Left renal cortex interstitium (tissue), 4 donors: Measurements from ENCODE around the gene FARS2. TPM values are rescaled to one million over a fixed set of nuclear protein-coding genes. Genes with fewer than 3 reads are reported as not detected.

Experiments
- DNase-seq, 4 donors: peaks; one replicate each; pipeline ENCODE4 v3.0.0-alpha.2; 2013; ENCODE audit warnings: low read depth in 4 of 4, low spot score in 2 of 4, missing footprints in 1 of 4
- polyA plus RNA-seq, 4 donors: library from polyadenylated mRNA; unstranded; fragments of 120-200 nt; gene quantifications; one replicate each; pipeline ENCODE4 v1.2.1, GENCODE V29; 2013; ENCODE audit not compliant: insufficient read length in 4 of 4

The FARS2 gene
- polyA plus RNA-seq, 4 donors: 20.4 to 23.0 (median 21.8) TPM

GRCh38 chr6:5365436-5366195 lies 104.3 kb downstream of the FARS2 start:
- no peak for DNase-seq

- DNase-seq: no peak
These were observed 105.6 kb downstream of the FARS2 start for GRCh38 chr6:5366941-5367340.

- no peak for DNase-seq
These were observed 106.2 kb downstream of the FARS2 start for GRCh38 chr6:5367510-5367909.

GRCh38 chr6:5373430-5373829 lies 112.1 kb downstream of the FARS2 start:
- no peak for DNase-seq

- no peak for DNase-seq
These were observed 117.0 kb downstream of the FARS2 start for GRCh38 chr6:5378331-5378730.

GRCh38 chr6:5379647-5380242 lies 118.4 kb downstream of the FARS2 start:
- DNase-seq: no peak

GRCh38 chr6:5383856-5384255 lies 122.5 kb downstream of the FARS2 start:
- DNase-seq: no peak

GRCh38 chr6:5384276-5384675 lies 123.0 kb downstream of the FARS2 start:
- no peak for DNase-seq

- DNase-seq: no peak
These were observed 127.0 kb downstream of the FARS2 start for GRCh38 chr6:5388326-5388725.

GRCh38 chr6:5389086-5389745 lies 127.9 kb downstream of the FARS2 start:
- no peak for DNase-seq

GRCh38 chr6:5390177-5390576 lies 128.9 kb downstream of the FARS2 start:
- no peak for DNase-seq

GRCh38 chr6:5394280-5394679 lies 133.0 kb downstream of the FARS2 start:
- no peak for DNase-seq

GRCh38 chr6:5395719-5396118 lies 134.4 kb downstream of the FARS2 start:
- no peak for DNase-seq

- DNase-seq: no peak
These were observed 137.2 kb downstream of the FARS2 start for GRCh38 chr6:5398530-5398929.

GRCh38 chr6:5399391-5399790 lies 138.1 kb downstream of the FARS2 start:
- no peak for DNase-seq

GRCh38 chr6:5401845-5402738 lies 140.8 kb downstream of the FARS2 start:
- DNase-seq: no peak

- DNase-seq: no peak
These were observed 141.8 kb downstream of the FARS2 start for GRCh38 chr6:5403076-5403475.

- no peak for DNase-seq
These were observed 142.3 kb downstream of the FARS2 start for GRCh38 chr6:5403609-5404008.

- no peak for DNase-seq
These were observed 144.7 kb downstream of the FARS2 start for GRCh38 chr6:5405976-5406375.

GRCh38 chr6:5411414-5411813 lies 150.1 kb downstream of the FARS2 start:
- DNase-seq: no peak

- DNase-seq: no peak
These were observed 150.7 kb downstream of the FARS2 start for GRCh38 chr6:5412017-5412416.
